DMS 273 (cell line): ENCODE measurements around the gene POU6F2.

Experiments
- DNase-seq: peaks from one replicate; lab custom pipeline; 2025; ENCODE audit not compliant: unreplicated experiment; lab: John Stamatoyannopoulos, UW

The POU6F2 gene

DNA sequence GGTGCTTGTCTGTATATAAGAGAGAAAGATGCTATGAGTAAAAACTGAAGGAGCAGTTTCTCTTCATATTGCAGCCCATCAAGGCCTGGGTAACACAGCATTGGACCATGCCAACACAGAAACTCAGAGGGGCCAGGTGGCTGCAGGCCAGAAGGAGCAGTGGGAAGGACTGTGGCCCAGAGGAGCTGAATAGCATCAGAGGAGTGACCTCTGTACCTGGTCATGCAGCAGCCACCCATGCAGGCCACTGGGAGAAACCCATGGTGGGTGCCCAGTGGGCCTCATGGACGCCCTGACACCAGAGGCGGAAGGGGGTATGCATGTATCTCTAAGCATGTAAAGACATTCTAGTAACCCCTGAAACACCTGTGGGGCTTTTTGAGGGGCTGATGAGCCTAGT, 512.6 kb downstream of the POU6F2 start:
- no peak for DNase-seq

DNA sequence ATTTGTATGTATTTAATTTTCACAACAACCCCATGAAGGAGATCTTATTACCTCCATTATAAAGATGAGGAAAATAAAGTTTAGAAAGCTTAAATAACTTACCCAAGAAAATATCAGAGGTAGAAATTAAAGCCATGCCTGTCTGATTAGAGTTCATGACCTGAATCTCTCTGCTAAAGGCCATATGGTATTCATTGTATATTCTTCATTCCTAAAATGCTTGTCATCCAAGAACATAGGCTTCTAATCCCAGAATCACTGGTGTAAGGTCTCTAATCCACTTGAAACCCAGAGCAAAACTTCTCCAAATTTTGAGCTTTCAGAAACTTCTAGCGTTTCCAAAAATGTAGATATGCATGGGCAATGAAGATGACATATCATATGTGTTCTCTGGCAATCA, 516.2 kb downstream of the POU6F2 start:
- peak; percentile 50 for DNase-seq

DNA sequence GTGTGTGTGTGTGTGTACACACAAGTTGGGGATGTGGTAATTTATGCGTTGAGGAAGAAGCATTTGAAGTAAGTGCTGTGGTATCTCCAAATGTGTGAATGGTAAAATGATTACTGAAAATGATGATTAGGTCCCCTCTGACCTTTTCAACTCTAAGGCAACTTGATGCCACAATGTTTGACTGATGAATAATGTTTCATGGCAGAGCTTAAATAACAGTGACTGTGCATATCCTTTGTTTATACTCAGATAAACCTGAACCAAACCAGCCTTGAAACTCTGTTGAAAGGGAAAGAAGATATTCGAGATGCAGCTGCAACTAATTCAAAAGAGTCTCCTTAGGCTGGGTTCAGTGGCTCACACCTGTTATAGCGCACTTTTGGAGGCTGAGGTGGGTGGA, 523.6 kb downstream of the POU6F2 start:
- no peak for DNase-seq

DNA sequence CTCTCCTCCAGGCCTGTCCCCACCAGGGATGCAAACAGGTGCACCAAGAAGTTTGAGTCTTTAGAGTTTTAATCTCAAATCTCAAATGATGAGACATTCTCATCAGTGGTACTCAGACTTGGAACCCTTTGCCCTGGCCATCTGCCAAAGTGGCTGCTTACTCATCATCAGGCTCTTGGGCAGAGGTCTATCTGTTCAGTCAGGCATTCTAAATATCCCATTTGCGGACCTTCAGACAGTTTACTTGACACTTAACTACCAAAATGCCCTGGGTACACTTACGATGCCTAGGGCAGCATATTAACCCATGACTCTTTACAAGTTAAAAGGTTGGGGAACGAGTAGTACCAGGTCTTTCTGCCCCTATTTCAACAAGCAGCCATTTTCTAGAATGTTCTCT, 527.3 kb downstream of the POU6F2 start:
- peak; percentile 54 for DNase-seq

DNA sequence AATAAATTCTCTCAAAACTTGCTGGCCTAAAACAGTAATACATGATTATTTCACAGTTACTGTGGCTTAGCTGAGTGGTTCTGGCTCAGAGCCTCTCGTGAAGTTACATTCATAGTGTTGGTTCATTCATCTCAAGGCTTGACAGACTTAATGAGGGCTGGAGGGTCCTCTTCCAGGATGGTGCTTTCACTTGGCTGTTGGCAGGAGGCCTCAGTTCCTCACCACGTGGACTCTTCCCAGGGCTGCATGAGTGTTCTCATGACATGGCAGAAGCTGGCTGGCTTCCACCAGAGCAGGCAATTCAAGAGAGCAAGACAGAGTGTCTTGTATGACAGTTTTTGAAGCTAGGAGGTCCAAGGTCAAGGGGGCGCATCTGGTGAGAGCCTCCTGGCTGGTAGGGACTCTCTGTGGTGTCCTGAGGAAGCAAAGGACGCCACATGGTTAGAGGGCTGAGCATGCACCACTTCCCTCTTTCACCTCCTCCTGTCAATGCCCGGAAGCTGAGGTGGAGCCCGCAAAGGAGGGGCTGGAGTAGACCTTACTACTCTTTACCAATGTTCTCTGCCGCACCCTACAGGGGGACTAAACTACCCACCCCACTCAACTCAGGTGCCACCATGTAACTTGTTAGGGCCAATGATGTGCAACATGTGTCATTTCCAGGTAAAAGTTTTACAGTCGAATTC, 530.3 kb downstream of the POU6F2 start:
- no peak for DNase-seq

DNA sequence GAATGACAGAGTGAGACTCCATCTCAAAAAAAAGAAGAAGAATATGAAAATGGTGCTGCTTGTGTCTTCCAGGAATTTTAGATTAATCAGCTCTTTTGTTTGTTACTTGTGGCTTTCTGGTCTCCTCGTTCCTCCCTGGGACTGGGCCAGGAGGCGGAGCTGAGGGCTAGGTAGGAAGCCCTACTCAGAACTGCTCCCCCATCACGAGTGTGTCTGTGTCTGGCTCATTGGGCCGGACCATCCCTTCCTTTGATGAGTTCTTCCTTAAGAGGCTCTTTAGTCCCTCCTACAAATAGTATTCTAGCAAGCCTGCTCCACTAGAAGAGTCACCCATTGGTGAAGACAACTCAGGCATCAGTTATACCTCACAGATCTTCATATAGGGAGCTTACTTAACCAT, 531.7 kb downstream of the POU6F2 start:
- DNase-seq, result no peak

DNA sequence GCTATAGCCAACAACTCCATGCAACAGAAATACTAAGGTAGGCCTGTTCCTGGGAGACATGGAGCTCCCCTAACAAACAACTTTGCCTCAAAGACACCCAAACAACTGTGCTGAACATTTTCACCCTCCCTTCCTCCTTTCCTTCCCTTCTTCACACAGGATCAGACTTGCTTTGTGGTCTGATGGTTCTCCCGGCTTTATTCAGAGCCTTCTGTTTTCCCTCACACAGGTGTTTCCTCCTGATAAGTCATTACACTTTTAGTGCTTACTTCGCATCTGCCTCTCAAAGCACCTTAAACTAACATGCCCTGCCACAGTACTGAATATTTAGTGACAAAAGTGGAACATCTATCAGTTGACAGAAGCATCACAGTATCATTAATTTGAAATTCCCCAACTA, 532.2 kb downstream of the POU6F2 start:
- no peak for DNase-seq

DNA sequence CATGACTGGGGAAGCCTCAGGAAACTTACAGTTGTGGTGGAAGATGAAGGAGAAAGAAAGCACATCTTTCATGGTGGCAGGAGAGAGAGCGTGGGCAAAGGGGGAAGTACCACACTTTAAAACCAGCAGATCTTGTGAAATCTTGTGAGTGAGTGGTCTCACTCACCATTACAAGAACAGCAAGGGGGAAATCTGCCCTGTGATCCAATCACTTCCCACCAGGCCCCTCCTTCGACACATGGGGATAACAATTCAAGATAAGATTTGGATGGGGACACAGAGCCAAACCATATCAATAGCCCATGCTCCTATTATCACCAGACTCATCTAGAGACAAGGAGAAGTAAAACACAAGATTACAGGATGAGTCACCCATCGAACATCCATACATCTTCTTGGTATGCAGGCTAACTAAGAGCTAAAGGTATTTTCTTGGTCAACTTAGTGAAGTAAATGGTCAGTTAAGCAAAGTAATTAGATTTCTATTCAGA, 533.2 kb downstream of the POU6F2 start:
- DNase-seq, result no peak

DNA sequence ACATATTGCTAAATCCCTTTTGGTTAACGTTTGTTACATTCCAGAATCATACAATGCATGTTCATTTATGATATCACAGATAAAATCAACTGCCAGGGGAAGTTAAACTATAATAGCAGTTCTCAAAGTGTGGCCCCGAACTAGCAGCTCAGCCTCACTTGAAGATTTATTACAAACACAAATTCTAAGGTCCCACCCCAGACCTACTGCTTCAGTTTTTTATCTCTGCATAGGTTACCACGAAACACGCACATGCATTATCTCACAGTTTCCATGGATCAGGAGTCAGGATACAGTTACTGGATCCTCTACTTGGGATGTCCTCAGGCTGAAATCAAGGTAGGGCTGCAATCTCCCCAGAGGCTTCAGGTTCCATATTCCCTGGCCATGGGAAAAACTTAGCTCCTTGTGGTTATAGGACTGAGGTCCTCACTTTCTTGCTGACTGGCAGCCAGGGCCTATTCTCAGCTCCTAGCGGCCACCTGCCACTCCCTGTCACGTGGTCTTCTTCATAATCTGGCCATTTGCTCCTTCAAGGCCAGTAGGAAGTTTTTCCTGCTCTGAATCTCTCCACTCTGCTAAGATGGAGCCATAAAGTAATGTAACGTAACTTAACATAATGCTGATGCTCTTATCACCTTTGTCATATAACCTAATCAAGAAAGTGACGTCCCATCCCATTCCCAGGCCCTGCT, 538.0 kb downstream of the POU6F2 start:
- no peak for DNase-seq

DNA sequence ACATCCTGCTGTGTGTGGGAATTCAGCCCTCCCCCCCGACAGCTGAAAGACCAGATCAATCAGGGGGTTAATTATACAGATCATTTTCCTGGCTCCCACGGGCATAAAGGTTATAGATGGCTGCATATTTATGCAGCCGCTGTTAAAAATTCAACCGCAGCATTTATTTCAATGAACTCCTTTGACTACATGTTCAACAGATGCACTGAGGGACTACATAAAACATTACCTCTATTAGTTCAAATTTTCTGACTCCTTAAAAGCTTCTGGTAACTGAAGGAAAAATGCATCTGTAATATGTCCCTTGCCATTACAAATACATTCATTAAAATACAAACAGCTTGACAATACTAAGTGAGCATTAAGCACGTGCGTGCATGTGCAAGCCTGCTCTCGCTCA, 538.8 kb downstream of the POU6F2 start:
- DNase-seq, result no peak

DNA sequence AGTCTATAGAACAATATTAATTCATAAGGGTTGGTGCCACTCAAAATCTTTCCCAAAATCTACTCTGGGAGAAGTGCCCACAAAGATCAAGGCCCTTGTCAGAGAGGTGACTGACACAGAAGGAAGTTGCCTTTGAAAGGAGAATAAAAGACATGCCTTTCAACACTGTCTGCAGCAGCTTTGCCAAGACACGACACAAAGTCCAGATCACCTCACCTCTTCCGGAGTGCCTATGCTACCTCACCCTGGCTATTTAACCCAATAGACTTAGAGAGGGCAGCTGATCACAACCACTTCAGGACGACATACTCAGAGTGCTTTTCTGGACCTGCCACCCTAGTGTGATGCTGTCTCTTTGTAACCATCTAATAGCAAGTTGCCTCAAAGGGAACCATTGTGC, 539.5 kb downstream of the POU6F2 start:
- no peak for DNase-seq
